HG03159 (cell line): ENCODE data around the gene HELT.
"Not testable (repeated sequence)": the region's sequence is repeated elsewhere in the genome, so short reads cannot be mapped to it uniquely, and the experiment has no call there.

Experiments
- ATAC-seq: cut with Tn5 transposase; IDR thresholded peaks from one replicate; pipeline ENCODE4 v1.9.1; 2021; ENCODE audit warnings: mild to moderate bottlenecking, moderate library complexity; ENCODE audit not compliant: unreplicated experiment

Gene HELT

GRCh38 chr4:185017964-185018772 is at the start of gene HELT:
Gene HELT (plus strand): TSS chr4:185018490. CDS start chr4:185018929, 439 bp downstream.
- ATAC-seq = no peak

- no peak for ATAC-seq
Observed at GRCh38 chr4:184968784-184969201, 49.5 kb upstream of the HELT start.

- ATAC-seq = no peak
Observed at GRCh38 chr4:184969610-184970009, 48.7 kb upstream of the HELT start.

- no peak for ATAC-seq
Observed at GRCh38 chr4:184972991-184973390, 45.3 kb upstream of the HELT start.

- not testable (repeated sequence) for ATAC-seq
Observed at GRCh38 chr4:184976348-184976747, 41.9 kb upstream of the HELT start.

- no peak for ATAC-seq
Observed at GRCh38 chr4:184977747-184978146, 40.5 kb upstream of the HELT start.

- ATAC-seq = no peak
Observed at GRCh38 chr4:184978211-184978610, 40.1 kb upstream of the HELT start.

GRCh38 chr4:184979461-184980124 is 38.7 kb upstream of the HELT start:
- no peak for ATAC-seq

- ATAC-seq = no peak
Observed at GRCh38 chr4:184980261-184980660, 38.0 kb upstream of the HELT start.

GRCh38 chr4:184983672-184984356 is 34.5 kb upstream of the HELT start:
- ATAC-seq = peak; percentile 60

- no peak for ATAC-seq
Observed at GRCh38 chr4:184987493-184988031, 30.7 kb upstream of the HELT start.

GRCh38 chr4:184988611-184989010 is 29.7 kb upstream of the HELT start:
- ATAC-seq = no peak

GRCh38 chr4:184989283-184989682 is 29.0 kb upstream of the HELT start:
- ATAC-seq = not testable (repeated sequence)

- ATAC-seq = not testable (repeated sequence)
Observed at GRCh38 chr4:184990131-184990530, 28.2 kb upstream of the HELT start.

- no peak for ATAC-seq
Observed at GRCh38 chr4:184991860-184992259, 26.4 kb upstream of the HELT start.

GRCh38 chr4:184992422-184992821 is 25.9 kb upstream of the HELT start:
- no peak for ATAC-seq

- no peak for ATAC-seq
Observed at GRCh38 chr4:184993247-184993646, 25.0 kb upstream of the HELT start.

GRCh38 chr4:184994010-184994622 is 24.2 kb upstream of the HELT start:
- no peak for ATAC-seq

GRCh38 chr4:184994623-184995010 is 23.7 kb upstream of the HELT start:
- ATAC-seq = no peak

- not testable (repeated sequence) for ATAC-seq
Observed at GRCh38 chr4:184997656-184998055, 20.6 kb upstream of the HELT start.

- ATAC-seq = no peak
Observed at GRCh38 chr4:185002784-185003183, 15.5 kb upstream of the HELT start.
